GM12892 (cell line): ENCODE data around the gene ZAR1L.

ENCODE experiments used
- POLR2A ChIP-seq: IDR thresholded peaks from 2 replicates; pipeline ENCODE4 v1.6.1; 2011; ENCODE audit warnings: low read depth, low read length, control low read depth
- POLR2AphosphoS5 ChIP-seq: IDR thresholded peaks from 2 replicates; pipeline ENCODE4 v1.6.1; 2011; ENCODE audit warnings: low read depth, low read length, control low read depth

DNA sequence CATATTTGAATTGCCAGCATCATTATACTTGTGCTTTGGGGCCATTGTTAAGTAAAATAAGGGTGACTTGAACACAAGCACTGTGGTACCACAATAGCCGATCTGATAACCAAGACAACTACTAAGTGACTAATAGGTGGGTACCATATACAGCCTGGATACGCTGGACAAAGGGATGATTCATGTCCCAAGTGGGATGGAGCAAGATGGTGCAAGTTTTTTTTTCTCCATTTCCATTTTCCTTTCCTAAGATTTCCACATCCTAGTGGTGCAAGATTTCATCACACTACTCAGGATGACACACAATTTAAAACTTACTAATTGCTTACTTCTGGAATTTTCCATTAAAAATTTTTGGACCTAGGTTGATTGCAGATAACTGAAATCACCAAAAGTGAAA, 15.3 kb upstream of the ZAR1L start:
- TF ChIP-seq POLR2AphosphoS5 = no peak
- TF ChIP-seq POLR2A = no peak
